ENCODE measurements around the gene PLXNC1.

DNA sequence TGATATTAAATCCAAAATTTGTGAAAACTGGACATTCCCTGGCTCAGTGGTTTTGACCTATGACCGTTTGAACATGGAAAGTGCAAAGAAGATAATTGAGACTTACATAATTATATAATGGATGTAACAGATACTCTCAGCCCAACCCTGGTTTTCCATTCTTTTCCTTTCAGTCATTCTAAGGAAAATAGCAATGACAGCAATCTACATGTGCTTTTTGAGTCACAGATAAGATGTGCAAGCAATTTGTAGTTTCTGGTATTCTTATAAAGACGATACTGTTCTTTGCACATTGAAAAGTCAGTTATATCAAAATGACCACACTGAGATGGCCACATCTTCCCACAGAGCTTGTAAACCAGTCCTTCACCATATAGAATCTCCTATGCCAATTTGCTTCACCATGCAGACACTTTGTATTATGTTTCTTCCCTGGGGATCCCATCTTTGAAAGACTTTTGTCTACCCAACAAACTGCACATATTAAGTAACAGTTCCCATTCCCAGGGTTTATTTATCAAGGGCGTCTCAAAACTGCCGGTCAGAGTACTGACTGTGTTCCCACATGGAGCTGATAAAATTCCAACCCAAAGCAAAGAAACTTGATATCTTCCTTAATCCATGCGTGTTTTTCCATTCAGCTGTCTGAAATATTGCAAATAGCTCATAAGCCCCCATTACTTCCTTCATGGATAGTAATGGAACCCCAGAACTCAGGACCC, 34.8 kb downstream of the PLXNC1 start:
- TF ChIP-seq, protein P1, sequence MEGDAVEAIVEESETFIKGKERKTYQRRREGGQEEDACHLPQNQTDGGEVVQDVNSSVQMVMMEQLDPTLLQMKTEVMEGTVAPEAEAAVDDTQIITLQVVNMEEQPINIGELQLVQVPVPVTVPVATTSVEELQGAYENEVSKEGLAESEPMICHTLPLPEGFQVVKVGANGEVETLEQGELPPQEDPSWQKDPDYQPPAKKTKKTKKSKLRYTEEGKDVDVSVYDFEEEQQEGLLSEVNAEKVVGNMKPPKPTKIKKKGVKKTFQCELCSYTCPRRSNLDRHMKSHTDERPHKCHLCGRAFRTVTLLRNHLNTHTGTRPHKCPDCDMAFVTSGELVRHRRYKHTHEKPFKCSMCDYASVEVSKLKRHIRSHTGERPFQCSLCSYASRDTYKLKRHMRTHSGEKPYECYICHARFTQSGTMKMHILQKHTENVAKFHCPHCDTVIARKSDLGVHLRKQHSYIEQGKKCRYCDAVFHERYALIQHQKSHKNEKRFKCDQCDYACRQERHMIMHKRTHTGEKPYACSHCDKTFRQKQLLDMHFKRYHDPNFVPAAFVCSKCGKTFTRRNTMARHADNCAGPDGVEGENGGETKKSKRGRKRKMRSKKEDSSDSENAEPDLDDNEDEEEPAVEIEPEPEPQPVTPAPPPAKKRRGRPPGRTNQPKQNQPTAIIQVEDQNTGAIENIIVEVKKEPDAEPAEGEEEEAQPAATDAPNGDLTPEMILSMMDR (IDR thresholded peaks at IDR 0.05): no peak
- no peak for TF ChIP-seq POLR2A (IDR thresholded peaks at IDR 0.05)
- TF ChIP-seq EP300 (IDR thresholded peaks at IDR 0.05): no peak

All from upper lobe of left lung (tissue), 4 donors.